CD8-positive, alpha-beta memory T cell (primary cell): ENCODE data around the gene RTP4. TPM values are rescaled to one million over a fixed set of nuclear protein-coding genes. Genes with fewer than 3 reads are reported as not detected.

Experiments used
- CTCF ChIA-PET: fragments of 350-600 bp; sonication (Branson Sonifier 250); formaldehyde crosslinking; loops from one replicate; lab custom pipeline; 2021; ENCODE audit warnings: antibody characterized with exemption; lab: Charles Lee
- POLR2A ChIA-PET: fragments of 350-600 bp; sonication (Branson Sonifier 250); formaldehyde crosslinking; loops from one replicate; lab custom pipeline; 2021; ENCODE audit warnings: antibody characterized with exemption; lab: Charles Lee
- DNase-seq, 5 donors: peaks; one replicate each; pipeline versions ENCODE4 v3.0.0 to v3.0.0-alpha.2; 2020 to 2022; ENCODE audit warnings: mixed read lengths in 1 of 5
- H3K27ac ChIP-seq: one replicate; pipeline ENCODE4 v1.7.0; 2013; ENCODE audit warnings: low read depth, mild to moderate bottlenecking, low read length, moderate library complexity
- H3K27me3 ChIP-seq: 2 replicates; pipeline ENCODE4 v1.7.0; 2013; ENCODE audit warnings: low read length, mild to moderate bottlenecking; ENCODE audit not compliant: insufficient read depth, poor library complexity, severe bottlenecking
- H3K36me3 ChIP-seq: 2 replicates; pipeline ENCODE4 v1.7.0; 2013; ENCODE audit warnings: mild to moderate bottlenecking, low read length, moderate library complexity; ENCODE audit not compliant: insufficient read depth
- H3K4me1 ChIP-seq: 2 replicates; pipeline ENCODE4 v1.7.0; 2013; ENCODE audit warnings: mild to moderate bottlenecking, low read length, moderate library complexity; ENCODE audit not compliant: insufficient read depth
- H3K4me3 ChIP-seq: 2 replicates; pipeline ENCODE4 v1.7.0; 2013; ENCODE audit warnings: mild to moderate bottlenecking, low read length
- H3K9me3 ChIP-seq: 2 replicates; pipeline ENCODE4 v1.7.0; 2013; ENCODE audit warnings: mild to moderate bottlenecking, low read length
- H3K27ac Mint-ChIP-seq, 8 donors: one replicate each; pipeline ENCODE4 v1.8.0; 2020 to 2021; ENCODE audit warnings: mixed read lengths in 8 of 8, mild to moderate bottlenecking in 6 of 8, inconsistent platforms in 3 of 8, moderate library complexity in 3 of 8
- H3K27me3 Mint-ChIP-seq, 2 donors: one replicate each; pipeline ENCODE4 v1.8.0; 2020 to 2021; ENCODE audit warnings: mixed read lengths in 2 of 2, mild to moderate bottlenecking in 1 of 2, moderate library complexity in 1 of 2
- H3K36me3 Mint-ChIP-seq, 3 donors: one replicate each; pipeline ENCODE4 v1.8.0; 2020 to 2021; ENCODE audit warnings: mixed read lengths in 3 of 3, inconsistent platforms in 1 of 3, mild to moderate bottlenecking in 1 of 3
- H3K4me1 Mint-ChIP-seq, 3 donors: one replicate each; pipeline ENCODE4 v1.8.0; 2020 to 2021; ENCODE audit warnings: mixed read lengths in 3 of 3, inconsistent platforms in 1 of 3, mild to moderate bottlenecking in 1 of 3
- H3K4me3 Mint-ChIP-seq, 7 donors: one replicate each; pipeline ENCODE4 v1.8.0; 2020 to 2021; ENCODE audit warnings: mixed read lengths in 7 of 7, mild to moderate bottlenecking in 6 of 7, moderate library complexity in 4 of 7, inconsistent platforms in 2 of 7
- H3K9me3 Mint-ChIP-seq, 5 donors: one replicate each; pipeline ENCODE4 v1.8.0; 2020 to 2022; ENCODE audit warnings: mixed read lengths in 5 of 5, mild to moderate bottlenecking in 3 of 5, moderate library complexity in 2 of 5, inconsistent platforms in 1 of 5
- polyA plus RNA-seq: library from polyadenylated mRNA; unstranded; fragments of 300-500 nt; fragmentation: Illumina TruSeq; gene quantifications from one replicate; pipeline ENCODE4 v1.2.3, GENCODE V29; 2021
- total RNA-seq, 2 experiments: library from RNA; stranded (reverse); gene quantifications; one replicate each; pipeline ENCODE4 v1.2.3, GENCODE V29; 2021

The RTP4 gene
- total and polyA plus RNA-seq, 3 experiments from 2014 or later = 2.4 to 12.9 (median 3.1) TPM

DNA sequence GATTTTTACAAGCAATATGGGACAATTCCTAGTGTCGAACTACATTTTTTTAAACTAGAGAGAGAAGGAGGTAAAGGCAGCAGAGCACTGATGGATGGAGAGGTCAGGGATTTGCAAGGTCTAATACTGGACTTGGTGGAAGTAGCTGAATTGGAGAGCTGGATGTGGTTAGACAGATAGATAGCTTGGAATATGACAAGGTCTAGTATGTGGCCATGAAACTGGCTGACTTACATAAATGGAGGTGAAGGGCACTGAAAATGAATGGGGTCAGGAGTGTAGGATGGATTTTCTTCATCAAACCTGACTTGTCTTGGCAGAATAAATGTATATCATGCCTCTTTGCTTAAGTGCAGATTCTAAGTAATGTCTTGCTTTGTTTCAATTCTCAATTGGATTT lies 10.1 kb upstream of the RTP4 start:
- H3K27me3 Mint-ChIP-seq = no peaks in the 10 kb centered on the region
- DNase-seq = no peak
- Histone ChIP-seq H3K36me3 (no peaks in the 10 kb centered on the region), H3K4me1 (no peaks in the 10 kb centered on the region), H3K27ac (no peak overlapping the region), H3K4me3 (no peak overlapping the region), H3K27me3 (no peaks in the 10 kb centered on the region), H3K9me3 (no peaks in the 10 kb centered on the region)
- CTCF ChIA-PET = no interaction called here
- no peaks in the 10 kb centered on the region for H3K36me3 Mint-ChIP-seq
- no peak overlapping the region for H3K27ac Mint-ChIP-seq
- H3K4me3 Mint-ChIP-seq = no peak overlapping the region
- peaks cover 0 to 4% (median 0%) of the 10 kb centered on the region in 3 donors for H3K4me1 Mint-ChIP-seq
- H3K9me3 Mint-ChIP-seq = no peaks in the 10 kb centered on the region
- POLR2A ChIA-PET = no interaction called here

DNA sequence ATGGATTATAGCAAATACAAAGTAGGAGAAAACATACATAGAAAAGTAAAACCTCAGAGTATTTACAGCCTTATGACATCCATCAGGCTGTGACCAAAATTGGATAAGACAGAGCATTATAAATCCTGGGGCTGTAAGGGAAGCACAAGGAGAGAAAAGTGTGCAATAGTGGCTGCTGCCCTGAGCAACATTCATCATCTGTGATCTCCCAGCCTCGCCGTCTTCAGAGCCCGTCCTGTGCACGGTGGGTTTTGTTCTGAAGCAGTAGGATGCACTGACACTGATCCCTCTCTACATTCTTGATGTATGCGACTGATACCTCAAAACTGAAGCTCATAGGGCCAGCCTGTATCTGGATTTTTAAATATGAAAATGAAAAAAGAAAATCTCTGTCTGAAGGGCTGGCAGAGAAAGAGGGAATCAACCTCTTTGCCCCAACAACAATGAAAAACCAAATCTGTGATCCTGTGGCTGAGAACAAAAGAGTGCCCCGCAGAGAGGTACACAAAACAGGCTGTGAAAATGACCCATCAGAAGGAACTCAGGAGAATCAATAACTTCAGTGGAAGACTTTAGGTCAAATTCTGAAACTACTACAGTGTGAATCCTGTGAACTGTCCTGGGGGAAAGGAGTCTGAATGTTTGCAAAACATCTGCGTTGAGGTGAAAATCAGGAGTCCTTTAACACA lies 8.2 kb upstream of the RTP4 start:
- Histone ChIP-seq H3K27ac (no peak overlapping the region), H3K27me3 (no peaks in the 10 kb centered on the region), H3K9me3 (no peaks in the 10 kb centered on the region), H3K4me3 (no peak overlapping the region), H3K36me3 (no peaks in the 10 kb centered on the region), H3K4me1 (no peaks in the 10 kb centered on the region)
- CTCF ChIA-PET = no interaction called here
- Mint-ChIP-seq H3K4me3 (no peak overlapping the region), H3K36me3 (no peaks in the 10 kb centered on the region), H3K4me1 (peaks cover 0 to 4% (median 0%) of the 10 kb centered on the region in 3 donors), H3K27me3 (no peaks in the 10 kb centered on the region), H3K27ac (peak overlapping the region in 1 of 8 donors; percentile 35), H3K9me3 (no peaks in the 10 kb centered on the region)
- no peak for DNase-seq
- POLR2A ChIA-PET = no interaction called here

DNA sequence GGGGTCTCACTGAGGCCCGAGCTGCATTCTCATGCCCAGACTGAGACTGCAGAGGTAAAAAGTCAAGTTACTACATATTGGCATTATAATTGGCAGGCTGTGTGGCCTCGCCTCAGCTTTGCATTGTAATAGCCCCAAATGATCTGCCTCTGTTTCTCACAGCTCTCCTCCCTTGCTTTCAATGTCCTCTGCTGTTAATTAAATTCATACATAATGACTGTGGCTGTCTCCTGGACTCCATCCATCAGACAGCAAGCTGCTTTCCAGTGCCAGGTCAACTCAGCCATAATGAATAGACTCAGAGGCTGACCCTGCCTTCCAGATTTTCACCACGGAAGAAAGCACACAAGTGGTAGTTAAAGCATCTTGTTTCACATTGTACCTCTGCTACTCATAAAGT lies 7.6 kb upstream of the RTP4 start:
- Histone ChIP-seq H3K27me3 (no peaks in the 10 kb centered on the region), H3K36me3 (no peaks in the 10 kb centered on the region), H3K4me3 (no peak overlapping the region), H3K27ac (no peak overlapping the region), H3K9me3 (no peaks in the 10 kb centered on the region), H3K4me1 (no peaks in the 10 kb centered on the region)
- ChIA-PET POLR2A (no interaction called here), CTCF (no interaction called here)
- Mint-ChIP-seq H3K36me3 (no peaks in the 10 kb centered on the region), H3K4me3 (no peak overlapping the region), H3K27ac (no peak overlapping the region), H3K27me3 (no peaks in the 10 kb centered on the region), H3K9me3 (no peaks in the 10 kb centered on the region), H3K4me1 (peaks cover 0 to 4% (median 0%) of the 10 kb centered on the region in 3 donors)
- no peak for DNase-seq

DNA sequence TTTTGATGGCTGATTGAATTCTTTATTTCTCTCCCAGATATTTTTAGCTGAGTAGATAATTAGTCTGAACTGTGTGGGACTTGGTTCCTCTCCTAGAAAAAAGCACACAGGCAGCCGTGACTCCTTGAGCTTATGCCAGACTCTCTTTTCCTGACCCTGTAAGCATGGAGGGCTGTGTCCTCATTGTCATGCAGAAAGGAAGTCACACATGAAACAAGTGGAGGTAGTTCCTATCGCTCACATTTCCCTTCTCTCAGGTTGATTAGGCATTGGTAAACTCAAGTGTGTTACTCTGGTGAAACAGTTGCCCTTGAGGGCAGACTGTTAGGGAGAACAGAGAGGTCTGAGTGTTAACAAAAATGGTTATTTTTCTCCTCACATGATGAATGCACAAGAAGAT lies 6.3 kb upstream of the RTP4 start:
- POLR2A ChIA-PET = no interaction called here
- peaks cover 0 to 4% (median 1%) of the 10 kb centered on the region in 3 donors for H3K4me1 Mint-ChIP-seq
- CTCF ChIA-PET = no interaction called here
- peaks cover 0 to 2% of the 10 kb centered on the region in 2 donors for H3K27me3 Mint-ChIP-seq
- no peaks in the 10 kb centered on the region for H3K9me3 ChIP-seq
- H3K36me3 ChIP-seq = no peaks in the 10 kb centered on the region
- no peak overlapping the region for H3K4me3 Mint-ChIP-seq
- no peak overlapping the region for H3K27ac Mint-ChIP-seq
- DNase-seq = no peak
- H3K4me3 ChIP-seq = no peak overlapping the region
- no peaks in the 10 kb centered on the region for H3K9me3 Mint-ChIP-seq
- H3K36me3 Mint-ChIP-seq = no peaks in the 10 kb centered on the region
- H3K27me3 ChIP-seq = no peaks in the 10 kb centered on the region
- no peaks in the 10 kb centered on the region for H3K4me1 ChIP-seq
- H3K27ac ChIP-seq = no peak overlapping the region

DNA sequence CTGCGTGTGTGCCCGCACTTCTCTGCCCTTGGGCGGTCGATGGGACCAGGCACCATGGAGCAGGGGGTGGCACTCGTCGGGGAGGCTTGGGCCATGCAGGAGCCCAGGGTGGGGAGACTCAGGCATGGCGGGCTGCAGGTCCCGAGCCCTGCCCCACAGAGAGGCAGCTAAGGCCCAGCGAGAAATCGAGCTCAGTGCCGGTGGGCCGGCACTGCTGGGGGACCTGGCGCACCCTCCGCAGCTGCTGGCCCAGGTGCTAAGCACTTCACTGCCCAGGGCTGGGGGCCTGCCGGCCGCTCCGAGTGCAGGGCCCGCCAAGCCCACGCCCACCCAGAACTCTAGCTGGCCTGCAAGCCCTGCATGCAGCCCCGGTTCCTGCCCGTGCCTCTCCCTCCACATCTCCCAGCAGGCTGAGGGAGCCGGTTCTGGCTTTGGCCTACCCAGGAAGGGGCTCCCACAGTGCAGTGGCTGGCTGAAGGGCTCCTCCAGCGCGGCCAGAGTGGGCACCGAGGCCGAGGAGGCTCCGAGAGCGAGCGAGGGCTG lies 553 bp upstream of the RTP4 start:
- Mint-ChIP-seq H3K9me3 (peaks cover 0 to 3% (median 0%) of the 10 kb centered on the region in 5 donors), H3K4me1 (peaks cover 28 to 46% (median 42%) of the 10 kb centered on the region in 3 donors)
- POLR2A ChIA-PET = no interaction called here

DNA sequence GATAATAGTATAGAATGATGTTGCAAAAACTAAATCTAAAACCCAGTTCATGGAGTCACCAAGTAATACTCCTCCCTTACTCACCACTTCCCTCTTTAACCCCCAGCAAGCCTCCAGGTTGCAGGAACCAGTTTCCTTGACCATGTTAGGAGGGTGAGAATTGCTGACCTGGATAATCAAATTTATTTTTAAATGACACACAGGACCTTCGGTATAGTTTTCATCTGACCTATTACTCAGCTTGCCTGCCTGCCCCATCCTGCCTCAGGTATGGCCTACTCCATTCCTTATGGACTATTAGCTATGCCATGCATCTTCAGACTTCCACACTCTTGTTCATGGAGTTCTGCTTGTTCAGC lies 883 bp downstream of the RTP4 start:
- Mint-ChIP-seq H3K27ac (peak overlapping the region; percentile 91 to 100 (median 99)), H3K36me3 (peaks cover 23 to 53% (median 45%) of the 10 kb centered on the region in 3 donors), H3K4me3 (peak overlapping the region; percentile 97 to 100 (median 98)), H3K27me3 (peaks cover 0 to 2% of the 10 kb centered on the region in 2 donors), H3K9me3 (peaks cover 0 to 3% (median 0%) of the 10 kb centered on the region in 5 donors), H3K4me1 (peaks cover 35 to 56% (median 42%) of the 10 kb centered on the region in 3 donors)
- Histone ChIP-seq H3K4me1 (peaks cover 22% of the 10 kb centered on the region), H3K9me3 (no peaks in the 10 kb centered on the region), H3K27me3 (no peaks in the 10 kb centered on the region), H3K36me3 (peaks cover 13% of the 10 kb centered on the region), H3K27ac (peak overlapping the region; percentile 80), H3K4me3 (peak overlapping the region; percentile 73)
- ChIA-PET POLR2A (interaction anchor here (0.6 kb wide), 1 partner anchor 1796 kb away, joined by 4 read pairs; no protein-coding TSS in a partner anchor), CTCF (interaction anchor here (1.0 to 1.7 kb wide), 2 partner anchors 230 to 369 kb away, joined by 4 to 6 read pairs; partner anchors contain the start of gene RPL39L)
- DNase-seq = peak in 1 of 5 donors; percentile 5

More for the DNA sequence above, 553 bp upstream of the RTP4 start:
- Mint-ChIP-seq H3K27me3 (peaks cover 0 to 2% of the 10 kb centered on the region in 2 donors), H3K36me3 (peaks cover 16 to 41% (median 41%) of the 10 kb centered on the region in 3 donors), H3K27ac (peak overlapping the region in 7 of 8 donors; percentile 91 to 100 (median 99)), H3K4me3 (peak overlapping the region; percentile 97 to 100 (median 98))
- H3K27ac ChIP-seq = peak overlapping the region; percentile 80
- CTCF ChIA-PET = interaction anchor here (0.8 to 1.7 kb wide), 4 partner anchors 48 to 373 kb away, joined by 3 to 4 read pairs (median 4); partner anchors contain the start of gene RPL39L
- H3K27me3 ChIP-seq = no peaks in the 10 kb centered on the region
- peak in 2 of 5 donors; percentile 6 to 7 for DNase-seq
- no peaks in the 10 kb centered on the region for H3K9me3 ChIP-seq
- H3K4me3 ChIP-seq = peak overlapping the region; percentile 73
- peaks cover 22% of the 10 kb centered on the region for H3K4me1 ChIP-seq
- peaks cover 13% of the 10 kb centered on the region for H3K36me3 ChIP-seq

DNA sequence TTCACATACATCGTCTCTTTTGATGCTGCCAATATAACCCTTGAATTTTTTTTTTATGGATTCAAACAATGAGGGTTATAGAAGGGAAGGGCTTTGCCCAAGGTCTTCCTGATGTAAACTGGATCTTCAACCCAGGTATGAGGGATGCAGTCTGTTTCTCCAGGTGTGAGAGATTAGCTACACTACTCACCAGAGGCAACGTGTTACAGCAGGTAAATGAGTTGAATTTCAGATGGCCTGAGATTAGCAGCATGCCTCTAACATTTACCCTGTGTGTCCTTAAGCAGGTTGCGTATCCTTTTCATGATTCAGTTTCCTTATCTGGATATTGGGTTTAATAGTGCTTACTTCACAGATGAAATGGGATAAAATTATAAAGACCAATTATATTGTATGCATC lies 1.9 kb downstream of the RTP4 start:
- H3K36me3 ChIP-seq = peaks cover 13% of the 10 kb centered on the region
- H3K9me3 ChIP-seq = no peaks in the 10 kb centered on the region
- POLR2A ChIA-PET = no interaction called here
- H3K4me3 Mint-ChIP-seq = peak overlapping the region; percentile 65 to 97 (median 74)
- peaks cover 27 to 63% (median 54%) of the 10 kb centered on the region in 3 donors for H3K36me3 Mint-ChIP-seq
- peaks cover 0 to 10% (median 4%) of the 10 kb centered on the region in 5 donors for H3K9me3 Mint-ChIP-seq
- H3K4me3 ChIP-seq = peak overlapping the region; percentile 29
- CTCF ChIA-PET = no interaction called here
- no peak overlapping the region for H3K27ac ChIP-seq
- H3K27me3 ChIP-seq = no peaks in the 10 kb centered on the region
- no peak for DNase-seq
- peaks cover 0 to 2% of the 10 kb centered on the region in 2 donors for H3K27me3 Mint-ChIP-seq
- peak overlapping the region in 4 of 8 donors; percentile 17 to 91 (median 22) for H3K27ac Mint-ChIP-seq
- H3K4me1 Mint-ChIP-seq = peaks cover 35 to 64% (median 49%) of the 10 kb centered on the region in 3 donors
- peaks cover 22% of the 10 kb centered on the region for H3K4me1 ChIP-seq

DNA sequence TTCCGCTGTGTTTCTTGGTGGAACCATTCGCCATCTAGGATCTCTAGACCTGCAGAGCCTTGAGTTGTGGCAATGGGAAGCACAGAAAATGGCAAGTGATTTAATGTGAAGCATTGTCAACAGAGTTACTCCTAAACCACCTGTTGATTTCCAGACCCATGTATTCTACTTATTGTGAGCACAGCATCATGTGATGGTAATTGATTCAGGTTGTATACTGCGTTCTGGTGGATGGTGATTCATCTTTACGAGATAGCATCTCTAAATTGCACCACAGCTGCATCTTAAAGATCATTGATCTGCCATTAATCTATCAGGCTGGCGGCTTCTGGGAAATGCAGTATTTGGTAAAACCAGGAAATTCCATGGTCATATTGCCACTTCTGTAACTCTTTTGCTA lies 7.4 kb downstream of the RTP4 start:
- DNase-seq = no peak
- Histone ChIP-seq H3K27me3 (no peaks in the 10 kb centered on the region), H3K9me3 (no peaks in the 10 kb centered on the region), H3K27ac (no peak overlapping the region), H3K36me3 (peaks cover 9% of the 10 kb centered on the region), H3K4me1 (peaks cover 7% of the 10 kb centered on the region), H3K4me3 (no peak overlapping the region)
- POLR2A ChIA-PET = no interaction called here
- CTCF ChIA-PET = no interaction called here
- Mint-ChIP-seq H3K27me3 (no peaks in the 10 kb centered on the region), H3K4me1 (peaks cover 22 to 47% (median 47%) of the 10 kb centered on the region in 3 donors), H3K36me3 (peaks cover 39 to 67% (median 64%) of the 10 kb centered on the region in 3 donors), H3K27ac (no peak overlapping the region), H3K4me3 (no peak overlapping the region), H3K9me3 (peaks cover 0 to 17% (median 7%) of the 10 kb centered on the region in 5 donors)
